Sigmoid colon (tissue), 7 donors: ENCODE measurements around the gene SAT1. TPM values are rescaled to one million over a fixed set of nuclear protein-coding genes. Genes with fewer than 3 reads are reported as not detected.
"Not testable (repeated sequence)": the region's sequence is repeated elsewhere in the genome, so short reads cannot be mapped to it uniquely, and the experiment has no call there.

Source experiments
- DNase-seq: peaks from one replicate; pipeline ENCODE4 v3.0.0-alpha.2; 2019
- H3K27ac ChIP-seq, 4 donors: fragments of 200-600 bp; sonication (generic); one replicate each; pipeline ENCODE4 v1.5.1; 2016 to 2019; ENCODE audit warnings: mild to moderate bottlenecking in 1 of 4
- H3K27me3 ChIP-seq, 3 donors: fragments of 200-600 bp; sonication (generic); one replicate each; pipeline ENCODE4 v1.5.1; 2019; ENCODE audit warnings: mild to moderate bottlenecking in 1 of 3
- H3K36me3 ChIP-seq, 4 donors: fragments of 200-600 bp; sonication (generic); one replicate each; pipeline ENCODE4 v1.5.1; 2016 to 2019
- H3K4me1 ChIP-seq, 4 donors: fragments of 200-600 bp; sonication (generic); one replicate each; pipeline ENCODE4 v1.5.1; 2017 to 2019
- H3K4me3 ChIP-seq, 4 donors: fragments of 200-600 bp; sonication (generic); one replicate each; pipeline ENCODE4 v1.5.1; 2017 to 2019; ENCODE audit warnings: mild to moderate bottlenecking in 2 of 4, moderate library complexity in 1 of 4
- H3K9me3 ChIP-seq, 4 donors: fragments of 200-600 bp in 3 of 4; sonication (generic) in 3 of 4; one replicate each; pipeline versions ENCODE4 v1.5.1 to v1.6.1; 2013 to 2019
- EP300 ChIP-seq, 4 donors: sonication (generic); formaldehyde crosslinking; IDR thresholded peaks; one replicate each; pipeline ENCODE4 v1.6.1; 2017; ENCODE audit warnings: antibody characterized with exemption in 4 of 4
- POLR2A ChIP-seq, 2 donors: fragments of 450-650 bp; IDR thresholded peaks; one replicate each; pipeline ENCODE4 v1.6.1; 2016; ENCODE audit warnings: antibody characterized with exemption in 2 of 2, mild to moderate bottlenecking in 2 of 2, moderate library complexity in 2 of 2
- POLR2AphosphoS5 ChIP-seq, 4 donors: sonication (generic); formaldehyde crosslinking; IDR thresholded peaks; one replicate each; pipeline ENCODE4 v1.6.1; 2017; ENCODE audit warnings: antibody characterized with exemption in 4 of 4
- WGBS, 2 donors: extraction: QIAGEN DNeasy Blood & Tissue Kit; methylation state at CpG; one replicate each; pipeline ENCODE4 v1.1.7; 2013; 5-methylcytosine and 5-hydroxymethylcytosine counted together
- intact Hi-C: fragments of 100-400 bp; cut with DNase I; formaldehyde crosslinking; loops from one replicate; pipeline ENCODE4 v1.15.1; 2023
- polyA plus RNA-seq, 3 donors: library from polyadenylated mRNA; stranded (reverse); fragments of 200-250 nt; gene quantifications; one replicate each; pipeline ENCODE4 v1.2.3, GENCODE V29; 2013
- total RNA-seq, 4 donors: library from RNA; depleted of rRNA; stranded (reverse); fragments of >200 nt; gene quantifications; one replicate each; pipeline ENCODE4 v1.1.0, GENCODE V29; 2016
- TF ChIP-seq, protein P1 (sequence below), 4 experiments: fragments of 450-650 bp in 3 of 4; fragments of 200-600 bp in 1 of 4; IDR thresholded peaks; one replicate each; pipeline ENCODE4 v1.5.1; 2016 to 2019; ENCODE audit warnings: antibody characterized with exemption in 4 of 4, mild to moderate bottlenecking in 3 of 4, moderate library complexity in 2 of 4
- donor health status: healthy with polysubstance abuse.
- donor health status: Bipolar disorder and iron deficiency.
- donor health status: healthy.

The SAT1 gene
- total and polyA plus RNA-seq, 7 donors, result 321 to 1,356 (median 371) TPM

DNA sequence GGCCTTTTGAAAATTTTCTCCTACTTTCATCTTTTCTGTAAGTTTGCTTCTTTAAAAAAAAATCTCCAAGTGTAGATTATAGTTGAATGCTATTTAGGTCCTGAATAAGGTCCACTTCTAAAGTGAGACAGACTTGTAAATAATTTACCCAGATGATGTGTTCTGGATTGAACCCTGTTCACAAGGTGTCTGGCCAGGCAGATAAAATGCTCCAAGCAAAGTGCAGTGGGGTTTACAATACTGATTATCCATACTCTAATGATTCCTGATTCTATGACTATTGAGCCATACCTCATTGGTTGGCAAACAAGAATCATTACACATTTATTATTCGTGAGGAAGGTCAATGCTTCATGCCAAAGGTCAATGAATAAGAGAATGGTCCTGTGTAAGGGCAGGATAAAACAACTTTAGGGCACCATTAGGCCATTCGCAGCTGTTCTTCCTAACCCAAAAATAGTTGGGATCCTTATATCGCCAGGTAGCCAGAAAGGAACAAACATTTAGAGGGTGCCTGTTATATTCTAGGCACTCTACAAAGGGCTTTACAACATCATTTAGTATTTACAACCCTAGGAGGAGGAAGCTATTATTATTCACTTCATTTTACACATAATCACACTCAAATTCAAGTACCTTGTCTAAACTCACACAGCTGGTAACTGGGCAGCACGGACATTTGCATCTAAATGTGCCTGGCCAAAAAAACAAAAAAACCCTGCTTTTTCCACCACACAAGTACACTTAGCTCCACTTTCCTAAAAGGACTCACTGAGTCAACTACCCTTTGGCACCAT lies 18.6 kb upstream of the SAT1 start:
- intact Hi-C loops, result no loop called here
- TF ChIP-seq, protein P1, sequence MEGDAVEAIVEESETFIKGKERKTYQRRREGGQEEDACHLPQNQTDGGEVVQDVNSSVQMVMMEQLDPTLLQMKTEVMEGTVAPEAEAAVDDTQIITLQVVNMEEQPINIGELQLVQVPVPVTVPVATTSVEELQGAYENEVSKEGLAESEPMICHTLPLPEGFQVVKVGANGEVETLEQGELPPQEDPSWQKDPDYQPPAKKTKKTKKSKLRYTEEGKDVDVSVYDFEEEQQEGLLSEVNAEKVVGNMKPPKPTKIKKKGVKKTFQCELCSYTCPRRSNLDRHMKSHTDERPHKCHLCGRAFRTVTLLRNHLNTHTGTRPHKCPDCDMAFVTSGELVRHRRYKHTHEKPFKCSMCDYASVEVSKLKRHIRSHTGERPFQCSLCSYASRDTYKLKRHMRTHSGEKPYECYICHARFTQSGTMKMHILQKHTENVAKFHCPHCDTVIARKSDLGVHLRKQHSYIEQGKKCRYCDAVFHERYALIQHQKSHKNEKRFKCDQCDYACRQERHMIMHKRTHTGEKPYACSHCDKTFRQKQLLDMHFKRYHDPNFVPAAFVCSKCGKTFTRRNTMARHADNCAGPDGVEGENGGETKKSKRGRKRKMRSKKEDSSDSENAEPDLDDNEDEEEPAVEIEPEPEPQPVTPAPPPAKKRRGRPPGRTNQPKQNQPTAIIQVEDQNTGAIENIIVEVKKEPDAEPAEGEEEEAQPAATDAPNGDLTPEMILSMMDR (IDR thresholded peaks at IDR 0.05), result no peak
- TF ChIP-seq EP300 (IDR thresholded peaks at IDR 0.05) (no peak), POLR2AphosphoS5 (IDR thresholded peaks at IDR 0.05) (no peak), POLR2A (IDR thresholded peaks at IDR 0.05) (no peak)
- no peak overlapping the region for H3K4me3 ChIP-seq
- H3K9me3 ChIP-seq, result no peaks in the 10 kb centered on the region
- no peaks in the 10 kb centered on the region for H3K4me1 ChIP-seq
- no peaks in the 10 kb centered on the region for H3K27me3 ChIP-seq
- DNase-seq, result no peak
- H3K27ac ChIP-seq, result no peak overlapping the region
- 51 to 80% methylated on average over 4 of the region's 4 CpGs for WGBS, 2 donors
- H3K36me3 ChIP-seq, result no peaks in the 10 kb centered on the region

DNA sequence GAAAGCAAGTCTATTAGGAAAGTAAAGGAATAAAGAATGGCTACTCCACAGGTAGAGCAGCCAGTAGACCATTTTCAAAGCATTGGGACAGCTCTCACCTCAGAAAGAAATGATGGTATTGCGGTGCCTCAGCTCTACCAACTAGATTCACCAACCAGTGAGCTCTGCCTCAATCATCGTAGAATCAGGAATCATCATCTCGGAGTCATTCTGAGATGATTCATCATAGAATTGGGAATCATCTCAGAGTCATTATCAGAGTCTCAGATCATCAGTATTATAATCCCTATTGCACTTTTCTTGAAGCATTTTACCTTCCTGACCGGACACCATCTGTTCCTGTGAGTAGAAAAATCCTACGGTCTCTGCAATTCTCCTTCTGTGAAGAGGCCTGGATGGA lies 17.5 kb upstream of the SAT1 start:
- no peak for DNase-seq
- TF ChIP-seq POLR2A (IDR thresholded peaks at IDR 0.05) (no peak), POLR2AphosphoS5 (IDR thresholded peaks at IDR 0.05) (no peak), EP300 (IDR thresholded peaks at IDR 0.05) (no peak)
- TF ChIP-seq, protein P1 (IDR thresholded peaks at IDR 0.05), result no peak
- Histone ChIP-seq H3K4me1 (no peaks in the 10 kb centered on the region), H3K36me3 (no peaks in the 10 kb centered on the region), H3K4me3 (no peak overlapping the region), H3K27ac (no peak overlapping the region), H3K9me3 (no peaks in the 10 kb centered on the region), H3K27me3 (no peaks in the 10 kb centered on the region)
- 72 to 75% methylated on average over 5 of the region's 5 CpGs for WGBS, 2 donors
- intact Hi-C loops, result no loop called here

DNA sequence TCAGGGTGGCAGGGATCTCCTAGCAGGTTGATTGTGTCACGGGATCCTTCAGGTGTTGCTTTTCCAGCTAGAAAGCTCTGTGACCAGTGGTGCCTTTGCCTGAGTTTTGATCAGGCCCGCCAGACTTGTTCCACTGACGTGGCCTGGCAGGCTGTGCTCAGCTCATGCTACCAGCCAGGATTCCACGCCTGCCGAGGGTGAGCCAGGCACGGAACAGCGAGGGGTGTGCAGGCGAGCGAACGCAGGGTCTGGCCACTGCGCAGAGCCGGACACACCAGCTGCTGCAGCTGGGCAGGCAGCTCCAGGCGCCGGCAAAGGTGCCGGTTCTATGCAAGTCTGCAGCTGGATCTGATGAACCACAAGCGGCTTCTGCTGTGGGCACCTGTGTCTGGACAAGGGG lies 17.1 kb upstream of the SAT1 start:
- intact Hi-C loops, result no loop called here

DNA sequence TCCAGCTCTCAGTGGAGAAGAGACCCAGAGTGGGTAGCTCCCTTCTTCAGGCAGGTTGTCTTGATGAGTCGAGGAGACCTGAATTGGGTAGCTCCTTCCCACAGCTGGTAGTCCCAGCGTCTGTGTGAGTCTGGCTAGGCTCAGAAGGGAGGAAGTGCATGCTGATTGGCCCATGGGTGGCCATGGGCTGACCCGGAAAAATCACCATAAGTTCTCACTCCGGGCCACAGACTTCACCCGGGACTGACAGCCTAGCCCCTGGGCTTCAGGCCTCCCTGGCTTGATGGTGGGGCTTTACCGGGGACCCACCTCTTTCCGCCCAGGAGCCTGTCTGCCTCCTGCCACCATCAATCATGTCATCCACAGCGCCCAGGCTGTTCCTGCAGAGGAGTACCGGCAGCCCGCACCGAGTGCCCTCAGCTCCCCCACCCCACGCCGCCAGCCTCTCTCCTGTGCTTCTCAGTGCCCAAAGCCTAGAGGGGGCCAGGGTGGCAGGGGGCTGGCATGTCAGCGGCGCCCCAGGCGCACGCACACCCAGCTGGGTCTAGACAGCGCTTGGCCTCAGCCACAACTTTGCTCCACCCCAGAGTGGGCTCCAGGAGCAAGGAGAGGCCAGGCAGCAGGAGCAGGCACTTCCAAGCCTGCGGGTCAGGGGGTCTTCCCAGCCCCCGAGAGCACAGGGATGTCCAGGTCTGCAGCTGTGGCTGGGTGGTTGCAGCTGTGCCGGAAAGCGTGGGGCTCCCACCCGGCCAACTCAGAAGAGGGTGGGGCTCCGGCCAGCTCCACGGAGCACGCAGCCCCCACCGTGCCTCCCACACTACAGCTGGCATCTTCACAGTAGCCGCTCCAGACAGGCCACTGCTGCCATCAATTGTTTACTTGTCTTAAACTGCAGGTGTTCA lies 16.1 kb upstream of the SAT1 start:
- Histone ChIP-seq H3K27me3 (no peaks in the 10 kb centered on the region), H3K36me3 (no peaks in the 10 kb centered on the region), H3K4me1 (no peaks in the 10 kb centered on the region), H3K27ac (peak overlapping the region in 1 of 4 donors; percentile 65), H3K4me3 (peak overlapping the region in 2 of 4 donors; percentile 20 to 44), H3K9me3 (no peaks in the 10 kb centered on the region)
- WGBS, 2 donors, result 64 to 71% methylated on average over 28 of the region's 28 CpGs
- TF ChIP-seq POLR2AphosphoS5 (IDR thresholded peaks at IDR 0.05) (peak in 1 of 4 donors; percentile 14), POLR2A (IDR thresholded peaks at IDR 0.05) (no peak)
- DNase-seq, result no peak
- intact Hi-C loops, result no loop called here

More for the DNA sequence above, 17.1 kb upstream of the SAT1 start:
- TF ChIP-seq EP300 (IDR thresholded peaks at IDR 0.05), result no peak
- TF ChIP-seq, protein P1 (IDR thresholded peaks at IDR 0.05), result no peak
- TF ChIP-seq POLR2A (IDR thresholded peaks at IDR 0.05), result no peak
- no peak for TF ChIP-seq POLR2AphosphoS5 (IDR thresholded peaks at IDR 0.05)
- H3K27me3 ChIP-seq, result no peaks in the 10 kb centered on the region
- no peak overlapping the region for H3K27ac ChIP-seq
- no peak for DNase-seq
- no peak overlapping the region for H3K4me3 ChIP-seq
- 89 to 95% methylated on average over 16 of the region's 16 CpGs for WGBS, 2 donors
- no peaks in the 10 kb centered on the region for H3K36me3 ChIP-seq
- H3K9me3 ChIP-seq, result no peaks in the 10 kb centered on the region
- H3K4me1 ChIP-seq, result no peaks in the 10 kb centered on the region

DNA sequence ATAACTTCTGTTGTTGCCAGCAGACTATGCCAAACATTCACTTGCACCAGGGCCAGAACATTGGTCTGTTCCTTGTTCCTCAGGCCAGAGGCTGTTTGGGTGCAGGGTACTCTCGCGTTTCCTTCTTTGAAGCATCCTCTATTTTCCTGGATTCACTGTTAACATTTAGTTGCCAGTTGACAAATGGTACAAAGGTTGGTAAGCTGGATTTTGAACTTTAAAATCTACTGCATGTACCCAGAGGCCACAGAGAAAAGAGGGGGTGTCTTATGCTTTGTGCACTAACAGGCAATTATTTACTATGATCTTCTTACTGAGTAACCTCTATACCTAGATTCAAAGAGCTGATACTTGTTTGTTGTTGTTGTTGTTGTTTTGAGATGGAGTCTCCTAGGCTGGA lies 12.8 kb upstream of the SAT1 start:
- no peaks in the 10 kb centered on the region for H3K27me3 ChIP-seq
- TF ChIP-seq, protein P1 (IDR thresholded peaks at IDR 0.05), result no peak
- TF ChIP-seq EP300 (IDR thresholded peaks at IDR 0.05) (no peak), POLR2A (IDR thresholded peaks at IDR 0.05) (no peak), POLR2AphosphoS5 (IDR thresholded peaks at IDR 0.05) (no peak)
- 39 to 77% methylated on average over 2 of the region's 2 CpGs for WGBS, 2 donors
- no peak overlapping the region for H3K4me3 ChIP-seq
- no peak overlapping the region for H3K27ac ChIP-seq
- intact Hi-C loops, result no loop called here
- H3K9me3 ChIP-seq, result no peaks in the 10 kb centered on the region
- DNase-seq, result no peak
- H3K4me1 ChIP-seq, result no peaks in the 10 kb centered on the region
- H3K36me3 ChIP-seq, result no peaks in the 10 kb centered on the region

DNA sequence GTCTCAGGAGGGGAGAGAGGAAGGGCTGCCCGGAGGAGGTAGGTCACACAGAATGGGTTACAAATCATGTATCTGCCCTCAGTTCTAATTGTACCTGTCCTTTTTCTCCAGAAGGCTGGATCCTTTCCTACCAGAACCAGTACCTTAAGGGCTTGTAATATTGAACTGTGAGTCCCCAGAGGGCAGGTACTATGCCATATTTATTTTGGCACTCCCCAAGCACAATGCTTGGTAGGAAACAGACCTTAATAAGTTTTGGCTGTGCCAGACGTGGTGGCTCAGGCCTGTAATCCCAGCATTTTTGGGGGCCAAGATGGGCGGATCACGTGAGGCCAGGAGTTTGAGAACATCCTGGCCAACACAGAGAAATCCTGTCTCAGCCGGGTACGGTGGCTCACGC lies 11.9 kb upstream of the SAT1 start:
- H3K27me3 ChIP-seq, H3K4me1 ChIP-seq, intact Hi-C loops, H3K27ac ChIP-seq, H3K36me3 ChIP-seq, H3K9me3 ChIP-seq, DNase-seq, H3K4me3 ChIP-seq: not testable (repeated sequence)
- WGBS, 2 donors, result 94 to 95% methylated on average over 7 of the region's 7 CpGs
